ENCODE measurements around the gene TMEM167A.
"Not testable (repeated sequence)": the region's sequence is repeated elsewhere in the genome, so short reads cannot be mapped to it uniquely, and the experiment has no call there.

TMEM167A gene

GRCh38 chr5:83069096-83069799 lies 7.9 kb downstream of the TMEM167A start:
- H3K4me3 ChIP-seq (ENCODE audit: low read length) = no peak overlapping the region
- no peak for TF ChIP-seq ZNF274 (IDR thresholded peaks at IDR 0.05; ENCODE audit: low read depth, low read length)

- not testable (repeated sequence) for H3K4me3 ChIP-seq (ENCODE audit: low read length)
Measured at GRCh38 chr5:83067377-83067776, 9.8 kb downstream of the TMEM167A start.

DNA sequence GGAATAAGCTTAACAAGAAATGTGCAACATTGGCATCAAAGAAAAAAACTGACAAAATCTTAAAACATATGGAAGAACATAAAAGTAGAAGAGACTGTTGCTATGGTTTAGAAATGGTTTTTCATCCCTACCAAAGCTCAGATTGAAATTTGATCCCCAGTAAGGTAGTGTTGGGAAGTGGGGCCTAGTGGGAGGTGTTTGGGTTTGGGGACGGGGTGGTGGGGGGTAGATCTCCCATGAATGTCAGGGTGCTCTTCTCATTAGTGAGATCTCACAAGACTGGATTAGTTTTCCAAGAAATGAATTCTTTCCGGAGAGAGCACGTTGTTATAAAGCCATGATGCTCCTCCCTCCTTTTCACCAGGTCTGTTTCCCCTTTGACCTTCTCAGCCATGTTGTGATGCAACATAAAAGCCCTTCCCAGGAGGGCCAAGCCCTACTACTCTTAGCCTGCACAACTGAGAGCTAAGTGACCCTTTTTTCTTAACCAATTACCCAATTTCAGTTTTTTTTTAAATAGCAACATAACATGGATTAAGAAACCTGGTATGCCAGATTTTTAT lies 10.6 kb downstream of the TMEM167A start:
- no peak for TF ChIP-seq ZNF274 (IDR thresholded peaks at IDR 0.05; ENCODE audit: low read depth, low read length)
- H3K4me3 ChIP-seq (ENCODE audit: low read length) = no peak overlapping the region

- TF ChIP-seq ZNF274 (IDR thresholded peaks at IDR 0.05; ENCODE audit: low read depth, low read length) = no peak
- no peak overlapping the region for H3K4me3 ChIP-seq (ENCODE audit: low read length)
Measured at GRCh38 chr5:83059341-83059740, 17.9 kb downstream of the TMEM167A start.

DNA sequence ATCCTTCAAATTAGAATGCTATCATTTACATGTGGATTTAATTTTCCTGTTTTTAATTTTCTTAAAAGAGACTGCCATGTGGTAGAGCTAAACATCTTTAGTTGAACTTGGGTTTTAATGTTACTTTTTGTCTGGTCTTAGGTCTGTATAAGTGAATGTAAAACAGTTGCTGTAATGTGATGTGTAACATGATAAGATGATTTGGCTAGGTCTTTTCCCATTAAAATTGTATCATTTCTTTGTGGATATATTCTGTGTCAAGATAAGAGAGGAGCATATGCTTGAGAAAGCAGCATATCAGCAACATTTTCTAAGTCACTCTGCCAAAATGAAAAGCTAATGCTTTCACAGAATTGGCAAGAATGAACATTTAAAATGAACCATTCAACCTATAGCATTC lies 18.5 kb downstream of the TMEM167A start:
- no peak for TF ChIP-seq ZNF274 (IDR thresholded peaks at IDR 0.05; ENCODE audit: low read depth, low read length)
- no peak overlapping the region for H3K4me3 ChIP-seq (ENCODE audit: low read length)

GRCh38 chr5:83055166-83055565 lies 22.0 kb downstream of the TMEM167A start:
- H3K4me3 ChIP-seq (ENCODE audit: low read length) = no peak overlapping the region
- TF ChIP-seq ZNF274 (IDR thresholded peaks at IDR 0.05; ENCODE audit: low read depth, low read length) = no peak

DNA sequence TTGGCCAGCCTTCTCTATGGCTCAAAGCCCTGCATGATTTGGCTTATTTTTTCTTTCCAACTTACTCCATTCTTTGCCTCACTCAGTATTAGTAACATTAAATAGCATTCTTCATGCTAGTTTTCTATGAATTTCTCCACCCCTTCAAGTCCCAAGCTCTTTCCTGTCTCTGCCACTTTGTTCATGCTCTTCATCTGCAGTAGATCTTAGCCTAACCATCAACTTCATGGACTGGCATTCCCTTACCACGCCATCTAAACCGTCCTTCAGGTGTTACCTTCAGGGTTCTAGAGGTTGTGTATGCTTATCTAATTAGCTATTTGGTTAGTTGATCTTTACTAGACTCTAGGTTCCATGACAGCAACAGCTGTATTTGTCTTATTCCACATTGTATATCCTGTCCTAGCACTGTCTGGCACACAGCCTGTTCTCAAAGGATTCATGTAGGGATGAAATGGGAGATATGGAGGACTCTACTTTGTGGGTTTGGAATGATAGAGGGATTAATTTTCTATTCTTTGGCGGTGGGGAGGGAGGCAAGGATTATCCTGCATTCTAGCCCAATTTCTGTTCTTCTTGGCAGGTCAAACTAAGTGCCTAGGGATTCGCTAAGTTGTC lies 26.4 kb downstream of the TMEM167A start:
- no peak overlapping the region for H3K4me3 ChIP-seq (ENCODE audit: low read length)
- TF ChIP-seq ZNF274 (IDR thresholded peaks at IDR 0.05; ENCODE audit: low read depth, low read length) = no peak

GRCh38 chr5:83049370-83049885 lies 27.8 kb downstream of the TMEM167A start:
- H3K4me3 ChIP-seq (ENCODE audit: low read length) = no peak overlapping the region
- no peak for TF ChIP-seq ZNF274 (IDR thresholded peaks at IDR 0.05; ENCODE audit: low read depth, low read length)

DNA sequence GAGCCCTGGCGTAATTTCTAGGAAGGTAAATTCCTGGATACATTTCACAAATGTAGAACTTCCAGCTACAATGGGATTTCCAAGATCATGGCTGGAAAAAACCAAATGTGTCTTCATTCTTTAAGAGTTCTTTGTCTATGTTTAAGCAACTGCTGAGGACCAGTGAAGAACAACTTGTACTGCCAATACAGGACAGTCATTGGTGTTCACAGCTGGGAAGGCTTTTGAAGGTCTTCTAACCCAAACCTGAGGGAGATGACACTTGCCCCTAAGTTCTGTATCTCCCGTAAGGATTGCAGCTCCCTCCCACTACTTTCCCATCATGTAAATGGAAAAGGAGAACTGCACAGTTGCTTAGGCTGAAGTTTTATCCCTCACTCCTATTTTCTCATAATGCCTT lies 28.4 kb downstream of the TMEM167A start:
- no peak for TF ChIP-seq ZNF274 (IDR thresholded peaks at IDR 0.05; ENCODE audit: low read depth, low read length)

DNA sequence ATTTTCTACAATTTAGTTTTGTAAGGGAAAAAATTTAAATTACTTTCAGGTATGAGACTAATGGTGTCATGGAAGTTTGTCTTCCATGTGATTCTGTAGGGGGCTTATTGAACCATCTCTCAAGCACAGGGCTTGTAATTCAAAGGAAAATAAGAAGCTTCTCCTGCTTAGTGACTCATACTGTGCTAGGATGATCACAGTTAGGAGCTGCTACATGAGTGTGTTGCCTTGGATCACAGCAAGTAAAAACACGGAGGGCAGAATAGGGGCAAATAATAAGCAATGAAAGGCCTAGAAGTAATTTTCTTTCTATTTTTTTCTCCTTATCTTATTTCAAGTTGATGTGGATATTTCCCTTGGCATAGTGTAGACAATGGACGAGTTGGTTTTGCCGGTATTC lies 28.9 kb downstream of the TMEM167A start:
- no peak for TF ChIP-seq ZNF274 (IDR thresholded peaks at IDR 0.05; ENCODE audit: low read depth, low read length)
- H3K4me3 ChIP-seq (ENCODE audit: low read length) = no peak overlapping the region

More for the DNA sequence above, 28.4 kb downstream of the TMEM167A start:
- no peak overlapping the region for H3K4me3 ChIP-seq (ENCODE audit: low read length)

- TF ChIP-seq ZNF274 (IDR thresholded peaks at IDR 0.05; ENCODE audit: low read depth, low read length) = no peak
- no peak overlapping the region for H3K4me3 ChIP-seq (ENCODE audit: low read length)
Measured at GRCh38 chr5:83044926-83045325, 32.3 kb downstream of the TMEM167A start.

DNA sequence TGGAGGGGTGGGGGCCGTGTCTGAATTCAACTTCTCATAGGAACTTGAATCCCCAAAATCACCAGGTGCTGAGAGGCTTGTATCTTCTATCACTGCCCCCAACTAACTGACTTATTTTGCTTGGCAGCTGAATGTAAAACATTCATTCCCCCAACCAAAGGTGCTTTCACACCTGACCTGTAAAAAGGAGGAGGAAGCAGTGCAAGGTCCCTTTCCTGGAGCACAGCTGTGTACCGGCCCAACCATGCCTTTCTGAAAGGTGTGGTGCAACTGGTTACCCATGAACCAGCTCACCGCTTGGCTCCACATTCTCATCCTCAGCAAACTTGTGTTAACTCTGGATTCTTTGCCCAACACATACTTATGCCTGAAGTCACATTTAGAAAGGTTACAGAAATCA lies 34.7 kb downstream of the TMEM167A start:
- TF ChIP-seq ZNF274 (IDR thresholded peaks at IDR 0.05; ENCODE audit: low read depth, low read length) = no peak
- H3K4me3 ChIP-seq (ENCODE audit: low read length) = no peak overlapping the region

DNA sequence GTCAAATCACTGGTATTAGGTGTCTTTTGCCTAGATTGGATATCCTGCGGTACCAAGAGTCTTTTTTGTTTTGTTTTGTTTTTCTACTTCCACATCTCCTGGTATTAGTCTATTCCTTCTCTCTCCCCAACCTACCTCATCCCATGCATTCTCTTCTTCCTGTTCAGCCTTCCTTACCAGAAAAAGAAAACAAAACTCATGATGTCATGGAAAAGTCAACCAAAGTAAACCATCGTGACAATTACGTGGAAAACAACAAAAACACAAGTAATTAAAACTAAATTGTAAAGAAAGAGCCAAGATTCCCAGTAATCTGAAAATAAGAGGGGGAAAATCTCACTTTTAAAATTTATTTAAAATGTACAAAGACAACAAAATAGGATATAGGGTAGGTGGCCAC lies 38.3 kb downstream of the TMEM167A start:
- TF ChIP-seq ZNF274 (IDR thresholded peaks at IDR 0.05; ENCODE audit: low read depth, low read length) = no peak
- H3K4me3 ChIP-seq (ENCODE audit: low read length) = no peak overlapping the region

DNA sequence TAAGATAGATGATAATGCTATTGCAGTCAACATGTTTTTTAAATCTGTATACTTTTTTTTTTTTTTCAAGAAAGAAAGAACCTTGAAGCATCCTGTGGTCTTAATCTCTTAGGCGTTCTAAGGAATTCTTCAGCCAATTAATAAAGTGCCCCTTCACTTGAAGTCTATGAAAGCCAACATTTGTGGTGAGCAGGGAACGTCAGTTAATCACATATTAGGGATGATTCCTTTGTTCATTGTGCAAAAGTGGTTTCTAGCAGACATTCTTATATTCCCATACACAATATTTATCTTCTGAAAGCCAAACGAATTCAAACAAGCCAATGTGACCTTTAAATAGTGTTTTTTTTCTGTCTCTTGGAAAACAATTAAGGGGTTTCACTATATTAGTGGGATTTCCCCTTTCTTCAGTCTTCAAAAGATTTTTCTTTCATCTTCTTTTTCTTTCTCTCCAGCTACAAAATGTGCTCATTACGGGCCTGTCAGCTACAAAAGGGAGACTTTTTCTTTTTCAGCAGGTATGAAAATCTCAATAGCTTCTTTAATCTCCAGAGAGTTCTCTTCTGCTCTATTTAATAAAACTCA lies 40.1 kb downstream of the TMEM167A start:
- H3K4me3 ChIP-seq (ENCODE audit: low read length) = no peak overlapping the region
- no peak for TF ChIP-seq ZNF274 (IDR thresholded peaks at IDR 0.05; ENCODE audit: low read depth, low read length)
